Hindlimb muscle (tissue), 1 donor: ENCODE data around the gene AMACR. TPM values are rescaled to one million over a fixed set of nuclear protein-coding genes. Genes with fewer than 3 reads are reported as not detected.

Experiments
- DNase-seq: peaks from one replicate; pipeline ENCODE4 v3.0.0-alpha.2; 2013
- polyA plus RNA-seq: library from polyadenylated mRNA; unstranded; fragments of 120-200 nt; gene quantifications from one replicate; pipeline ENCODE4 v1.2.1, GENCODE V29; 2013; ENCODE audit not compliant: insufficient read length

Gene AMACR
- polyA plus RNA-seq, 1 donor: 9.5 TPM

GRCh38 chr5:34005681-34006080 is 2.2 kb downstream of the AMACR start:
- DNase-seq: no peak

DNA sequence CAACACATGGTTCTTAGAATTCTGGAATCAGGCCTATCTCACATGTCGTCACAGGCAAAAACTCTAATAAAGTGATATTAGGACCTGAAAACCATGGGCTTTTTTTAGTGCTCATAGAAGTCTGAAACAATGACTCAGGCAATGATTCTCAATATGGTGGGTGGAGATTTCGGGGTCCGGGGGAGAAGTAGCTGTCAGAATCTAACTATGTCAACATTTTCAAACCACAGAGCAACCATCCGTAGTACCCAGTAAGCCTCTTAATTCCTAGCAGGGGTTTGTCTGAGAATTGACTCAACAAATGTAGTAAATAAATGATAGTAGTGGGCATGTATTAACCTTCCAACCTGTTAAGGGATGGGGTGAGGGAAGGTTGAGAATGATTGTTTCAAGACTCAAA is 2.6 kb downstream of the AMACR start:
- DNase-seq: no peak

DNA sequence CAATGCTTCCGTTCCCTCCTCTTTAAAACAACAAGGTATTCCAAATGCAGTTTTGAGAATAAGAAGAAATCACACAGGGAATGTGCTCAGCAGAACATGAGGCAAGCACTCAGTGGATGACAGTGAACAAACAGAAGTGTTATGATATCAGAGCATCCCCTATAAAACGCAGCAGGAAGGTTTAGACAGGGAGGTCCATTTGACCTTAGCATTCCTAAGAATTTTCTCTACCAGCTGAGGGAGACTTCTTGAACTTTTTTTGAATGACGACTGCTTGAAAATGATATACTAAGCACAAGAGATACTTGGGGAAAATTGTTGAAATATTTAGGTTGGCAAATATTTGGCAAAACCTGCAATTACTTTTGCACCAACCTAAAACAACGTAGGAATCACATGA is 3.9 kb downstream of the AMACR start:
- DNase-seq: no peak

DNA sequence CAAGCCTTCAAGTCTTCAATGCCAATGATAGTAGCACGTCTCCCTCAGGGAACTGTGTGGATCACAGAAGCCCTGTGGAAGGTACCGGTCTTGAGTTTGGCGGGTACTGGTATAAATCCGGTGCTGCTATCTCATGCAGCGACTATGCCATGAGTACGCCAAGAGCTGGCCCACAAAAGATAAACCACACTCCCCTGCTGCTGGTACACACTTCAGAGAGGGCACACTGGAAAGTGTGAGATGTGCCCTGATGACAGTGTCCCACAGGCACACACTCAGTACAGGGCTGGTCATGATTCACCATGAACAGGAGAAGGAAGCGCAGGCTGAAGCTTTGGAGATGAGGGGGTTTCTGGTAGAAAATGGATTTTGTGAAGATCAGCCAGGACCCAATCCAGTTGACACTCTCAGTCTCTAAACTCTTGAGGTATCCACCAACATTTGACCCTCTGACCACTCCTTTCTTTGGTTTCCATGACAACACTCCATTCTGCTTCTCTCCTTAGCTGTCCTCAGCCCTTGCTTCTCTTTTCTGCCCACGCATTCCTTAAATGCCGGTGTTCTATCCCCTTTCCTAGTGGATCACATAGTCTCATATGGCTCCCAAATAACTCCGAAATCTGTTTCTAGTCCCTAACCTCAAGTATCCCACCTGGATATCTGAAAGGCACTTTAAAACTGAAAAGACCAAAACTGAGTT is 5.1 kb downstream of the AMACR start:
- no peak for DNase-seq

DNA sequence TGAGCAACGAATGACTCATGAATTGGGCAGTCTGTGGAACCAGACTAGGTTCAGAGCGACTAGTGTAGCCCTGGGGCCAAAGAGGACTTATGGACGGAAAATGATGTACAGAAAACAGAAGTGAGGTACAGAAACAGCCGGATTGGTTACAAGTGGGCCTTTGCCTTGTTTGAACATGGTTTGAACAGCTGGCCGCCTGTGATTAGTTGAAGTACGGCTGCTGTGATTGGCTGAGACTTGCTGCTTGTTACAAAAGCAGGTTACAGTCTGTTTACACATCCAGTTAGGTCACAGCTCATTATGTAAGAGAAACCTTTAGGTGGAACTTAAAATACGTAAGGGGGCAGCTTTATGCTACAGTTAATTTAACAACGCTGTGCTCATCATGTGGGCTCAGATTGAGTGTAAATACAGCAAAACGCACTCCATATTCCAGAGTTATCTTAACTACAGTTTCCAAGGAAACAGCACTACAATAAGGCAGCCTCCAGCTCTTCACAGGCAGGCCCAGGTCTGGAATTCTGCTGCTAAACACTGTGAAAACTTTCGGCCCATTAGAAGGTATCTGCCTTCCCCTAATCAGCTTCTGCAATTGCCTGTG is 6.5 kb downstream of the AMACR start:
- no peak for DNase-seq

DNA sequence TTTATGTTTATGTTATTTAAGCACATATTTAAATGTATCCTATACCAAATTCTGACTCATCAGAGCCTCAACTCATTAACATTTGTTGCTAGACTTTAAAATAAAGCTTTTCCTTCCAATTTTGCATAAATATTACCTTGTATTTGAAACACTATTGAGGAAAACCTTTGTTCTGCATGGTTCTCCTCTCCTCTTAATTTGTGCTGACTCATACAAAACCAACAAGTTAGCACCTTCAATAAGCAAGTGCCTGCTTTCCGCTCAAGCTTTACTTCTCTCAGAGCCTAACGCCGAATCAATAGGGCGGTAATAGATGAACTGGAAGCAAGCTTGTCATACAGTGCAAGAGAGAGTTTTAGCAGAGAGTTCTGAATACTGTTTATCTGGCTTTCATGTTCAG is 7.9 kb downstream of the AMACR start:
- DNase-seq: no peak

- peak; percentile 75 for DNase-seq
Measured at GRCh38 chr5:33997331-33997983, 10.4 kb downstream of the AMACR start.

- no peak for DNase-seq
Measured at GRCh38 chr5:33995865-33996264, 12.0 kb downstream of the AMACR start.

- no peak for DNase-seq
Measured at GRCh38 chr5:33994845-33995244, 13.0 kb downstream of the AMACR start.

DNA sequence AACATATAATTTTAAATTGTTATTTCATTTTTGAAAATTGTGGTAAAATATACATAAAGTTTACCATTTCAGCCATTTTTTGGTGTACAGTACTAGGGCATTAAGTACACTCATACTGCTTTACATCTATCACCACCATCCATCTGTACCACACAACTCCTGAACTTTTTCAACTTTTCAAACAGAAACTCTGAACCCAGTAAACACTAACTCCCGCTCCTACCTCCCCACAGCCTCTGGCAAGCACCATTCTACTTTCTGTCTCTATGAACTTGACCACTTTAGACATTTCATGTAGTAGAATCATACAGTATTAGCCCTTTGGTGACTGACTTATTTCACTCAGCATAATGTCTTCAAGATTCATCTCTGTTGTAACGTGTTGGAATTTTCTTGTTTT is 15.0 kb downstream of the AMACR start:
- DNase-seq: no peak

GRCh38 chr5:33985447-33985846 is 22.4 kb downstream of the AMACR start:
- DNase-seq: no peak

DNA sequence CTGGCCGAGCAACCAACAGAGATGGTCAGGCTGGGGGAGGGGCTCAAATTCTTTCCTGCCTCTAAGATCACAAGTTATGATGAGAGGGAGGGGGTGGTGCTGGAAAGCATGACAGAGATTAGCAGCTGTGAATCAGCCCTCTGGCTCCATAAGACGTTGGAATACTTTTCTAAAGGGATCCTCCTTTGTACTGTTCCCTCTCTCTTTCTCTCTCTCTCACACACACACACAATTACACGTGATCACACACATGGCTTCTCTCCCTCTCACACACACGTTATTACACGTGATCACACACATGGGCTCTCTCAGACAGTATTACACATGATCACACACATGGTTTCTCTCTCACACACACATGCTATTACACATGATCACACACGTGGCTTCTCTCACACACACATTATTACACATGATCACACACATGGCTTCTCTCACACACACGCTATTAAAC is 23.2 kb downstream of the AMACR start, which contains the start of gene SLC45A2:
Gene SLC45A2 (minus strand): TSS at position 23 of the 454 bp plus-strand sequence. CDS start 110 bp downstream, outside the sequence.
- DNase-seq: no peak

DNA sequence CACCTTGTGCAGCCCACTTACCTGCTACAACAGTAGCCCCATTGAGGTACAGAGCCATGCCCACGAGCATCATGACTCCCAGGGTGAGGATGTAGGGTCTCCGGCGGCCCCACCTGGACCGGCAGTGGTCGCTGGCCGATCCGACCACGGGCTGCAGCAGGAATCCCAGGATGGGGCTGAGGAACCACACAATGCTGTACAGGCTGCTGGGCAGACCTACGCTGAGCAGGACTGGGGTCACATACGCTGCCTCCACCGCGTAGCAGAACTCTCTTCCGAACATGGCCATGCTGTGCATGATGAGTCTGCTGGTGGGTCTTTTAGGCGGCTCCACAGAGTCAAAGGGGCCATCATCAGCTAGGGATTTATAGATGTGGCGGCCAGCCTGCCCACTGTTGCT is 23.7 kb downstream of the AMACR start:
- DNase-seq: no peak

DNA sequence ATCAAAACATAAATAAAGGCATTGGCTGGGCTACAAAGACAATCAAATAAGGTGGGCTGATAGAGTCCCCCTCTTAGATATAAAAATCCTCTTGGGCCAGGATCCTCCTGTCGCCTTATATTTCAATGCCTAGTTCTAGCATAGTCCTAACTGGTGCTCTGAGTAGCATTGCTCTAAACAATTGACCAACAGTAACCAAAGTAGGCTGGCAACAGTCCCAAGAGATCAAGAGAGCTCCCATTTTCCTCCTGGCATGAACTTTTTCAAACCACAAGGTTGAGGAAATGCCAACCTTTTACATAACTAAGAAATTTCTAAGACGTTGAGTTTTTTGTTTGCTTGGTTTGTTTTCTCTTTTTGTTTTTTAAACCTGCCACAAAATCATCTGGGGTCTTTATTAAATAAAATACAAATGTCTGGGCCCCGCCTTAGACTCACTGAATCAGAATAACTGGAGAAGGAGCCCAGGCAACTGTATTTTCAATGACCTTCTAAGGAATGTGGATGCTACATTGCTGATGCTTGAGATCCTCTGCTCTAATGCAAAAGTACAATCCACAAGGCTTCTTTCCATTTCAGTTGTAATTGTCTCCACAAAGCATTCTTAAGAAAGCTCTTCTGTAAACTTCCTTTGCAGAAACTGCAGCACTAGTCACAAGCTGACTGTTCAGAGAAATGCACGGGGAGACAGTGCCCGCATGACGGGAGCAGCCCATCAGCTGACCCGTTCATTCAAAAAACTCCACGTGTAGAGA is 26.3 kb downstream of the AMACR start:
- DNase-seq: no peak

GRCh38 chr5:33980030-33980429 is 27.8 kb downstream of the AMACR start:
- DNase-seq: no peak

DNA sequence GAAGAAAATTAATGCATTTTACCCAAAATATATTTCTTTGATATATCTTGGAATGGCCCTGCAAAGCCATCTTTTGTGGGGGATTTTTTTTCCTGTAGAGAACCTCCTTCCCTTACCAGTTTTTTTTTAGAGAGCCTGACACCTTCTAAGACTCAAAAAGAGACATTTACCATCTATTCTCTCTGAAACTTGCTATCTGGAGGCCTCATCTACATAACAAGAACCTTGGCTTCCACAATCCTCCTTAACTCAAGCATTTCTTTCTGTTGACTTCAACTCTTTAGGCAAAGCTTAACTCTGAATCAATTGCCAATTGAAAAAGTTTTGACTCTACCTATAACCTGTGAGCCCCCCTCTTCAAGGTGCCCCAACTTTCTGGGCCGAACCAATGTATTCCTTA is 29.5 kb downstream of the AMACR start:
- DNase-seq: no peak

DNA sequence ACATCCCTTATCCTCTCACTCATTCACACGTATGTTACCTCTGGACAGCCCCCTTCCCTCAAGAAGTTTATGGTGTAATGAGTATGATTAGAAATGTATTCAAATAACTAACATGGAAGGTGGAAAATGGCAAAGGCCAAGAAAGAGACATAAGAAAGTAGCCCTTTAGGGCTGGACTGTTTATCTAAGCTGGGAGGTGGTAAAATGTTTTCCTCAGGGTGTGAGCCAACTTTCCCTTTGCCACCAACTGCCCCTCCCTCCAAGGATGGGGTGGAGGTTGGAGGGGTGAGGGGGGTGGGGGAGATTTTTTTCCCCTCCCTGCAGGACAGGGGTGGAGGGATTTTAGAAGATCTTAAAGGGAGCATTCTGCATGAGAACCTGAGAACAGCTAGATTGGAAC is 31.5 kb downstream of the AMACR start:
- no peak for DNase-seq

- peak; percentile 64 for DNase-seq
Measured at GRCh38 chr5:33975852-33976251, 32.0 kb downstream of the AMACR start.

DNA sequence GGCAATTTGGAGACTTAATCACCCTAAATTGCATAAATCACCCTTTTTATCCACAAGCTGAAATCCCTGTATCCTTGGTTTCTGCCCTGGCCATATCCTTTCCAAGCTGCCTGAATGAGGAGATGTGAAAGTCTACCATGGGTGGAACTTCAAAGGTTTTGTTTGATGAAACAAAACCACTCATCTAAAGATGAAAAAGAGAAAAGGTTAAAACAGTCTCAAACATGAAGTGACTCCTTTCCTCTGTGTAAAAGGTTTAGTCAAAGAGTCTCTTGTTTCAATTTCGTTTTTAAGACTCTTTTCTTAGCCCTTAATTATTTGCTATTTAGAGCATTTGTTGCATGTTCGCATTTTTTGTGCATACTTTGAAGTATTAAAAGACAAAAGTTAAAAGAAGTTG is 34.6 kb downstream of the AMACR start:
- no peak for DNase-seq

DNA sequence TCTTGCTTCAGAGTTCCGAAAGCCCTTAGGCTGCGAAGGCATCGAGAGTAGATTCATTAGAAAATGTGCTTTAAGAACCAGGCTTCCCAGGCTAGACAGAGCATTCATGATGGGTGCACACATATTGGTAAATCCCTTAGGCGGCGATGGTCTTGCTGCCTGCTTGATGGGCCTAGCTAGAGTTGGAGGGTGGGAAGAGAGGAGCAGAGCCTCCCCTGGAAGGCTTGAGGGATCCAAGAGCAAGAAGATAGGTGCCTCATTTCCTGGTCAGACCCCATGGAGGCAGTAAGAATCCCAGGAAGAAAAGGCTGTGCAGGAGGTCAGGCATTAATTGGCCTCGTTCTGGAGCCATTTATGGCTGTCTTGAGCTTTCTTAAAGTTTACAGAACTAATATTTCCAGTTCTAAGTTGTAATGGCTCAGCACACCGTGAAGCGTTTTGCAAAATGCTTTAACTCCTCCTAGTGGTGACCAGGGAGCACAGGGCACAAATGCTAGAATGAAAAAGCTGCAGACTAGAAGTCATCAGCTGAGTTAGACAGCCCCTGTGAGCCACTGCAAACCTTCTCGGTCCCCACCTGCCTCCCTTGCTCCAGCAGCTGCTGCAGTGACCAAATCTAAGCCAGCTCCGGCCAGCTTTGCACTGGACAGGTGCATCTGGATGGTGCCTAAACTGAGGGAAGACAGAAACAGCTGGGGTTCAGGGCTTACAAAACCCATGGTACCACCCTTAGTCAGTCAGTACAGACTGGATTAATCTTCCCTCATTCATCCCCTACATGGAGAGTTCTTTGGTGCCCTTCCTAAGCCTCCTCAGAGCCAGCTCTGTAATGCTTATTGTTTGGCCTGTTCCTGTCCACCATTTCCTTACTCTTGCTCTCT is 38.0 kb downstream of the AMACR start:
- peak; percentile 48 for DNase-seq

DNA sequence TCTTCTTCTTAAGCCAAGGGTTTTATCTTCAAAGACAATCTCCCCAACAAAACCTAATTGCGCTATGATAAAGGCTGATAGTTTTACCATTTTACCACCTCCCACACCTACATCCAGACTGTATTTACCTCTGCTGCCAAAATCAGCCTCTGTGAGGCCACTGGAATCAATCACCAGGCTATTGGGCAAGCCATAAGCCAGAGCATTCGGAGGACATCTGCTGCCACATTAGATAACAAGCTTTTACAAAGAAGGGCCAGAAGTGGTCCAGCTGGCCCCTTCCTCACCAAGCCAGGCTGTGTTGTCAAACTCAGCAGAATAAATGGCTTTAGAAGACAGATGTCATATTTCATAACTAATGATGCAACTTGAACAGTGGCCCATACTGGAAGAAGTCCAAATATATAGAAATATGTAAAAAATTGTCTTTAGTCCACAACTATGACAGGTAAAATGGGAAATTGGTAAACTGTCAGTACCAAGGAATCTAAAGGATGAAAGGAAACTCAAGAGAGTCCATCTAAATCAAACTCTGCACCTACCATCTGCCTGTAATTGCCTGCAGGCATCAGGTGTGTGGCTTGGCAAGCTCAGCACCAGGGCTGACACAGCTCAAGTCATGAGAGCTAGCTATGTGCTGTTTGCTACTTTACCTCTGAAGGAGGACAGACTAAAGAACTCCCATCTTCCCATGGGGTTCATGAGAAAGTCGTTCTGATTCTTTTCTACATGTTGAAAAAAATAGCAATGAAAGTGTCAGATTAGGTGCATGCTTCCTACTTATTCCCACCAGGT is 39.4 kb downstream of the AMACR start:
- DNase-seq: no peak
